HK-2 (cell line): ENCODE data around the gene MAP3K9.

ENCODE experiments used
- DNase-seq: peaks from one replicate; pipeline ENCODE4 v3.0.0-alpha.2; 2018; ENCODE audit not compliant: unreplicated experiment

MAP3K9 gene

GRCh38 chr14:70821584-70822529 lies 12.5 kb upstream of the MAP3K9 start:
- peak; percentile 53 for DNase-seq

GRCh38 chr14:70816525-70816924 lies 7.2 kb upstream of the MAP3K9 start:
- no peak for DNase-seq

GRCh38 chr14:70814466-70814865 lies 5.2 kb upstream of the MAP3K9 start:
- DNase-seq: no peak

GRCh38 chr14:70812124-70812818 lies 3.0 kb upstream of the MAP3K9 start:
- DNase-seq: no peak

GRCh38 chr14:70811578-70811977 lies 2.3 kb upstream of the MAP3K9 start:
- DNase-seq: no peak

GRCh38 chr14:70811050-70811449 lies 1.7 kb upstream of the MAP3K9 start:
- no peak for DNase-seq

GRCh38 chr14:70810621-70811020 lies 1.3 kb upstream of the MAP3K9 start:
- DNase-seq: no peak

- peak; percentile 65 for DNase-seq
Measured at GRCh38 chr14:70808416-70809224, 693 bp downstream of the MAP3K9 start.

- peak; percentile 54 for DNase-seq
Measured at GRCh38 chr14:70807898-70808415, 1.4 kb downstream of the MAP3K9 start.

- no peak for DNase-seq
Measured at GRCh38 chr14:70804556-70805162, 4.7 kb downstream of the MAP3K9 start.

- no peak for DNase-seq
Measured at GRCh38 chr14:70803321-70804310, 5.7 kb downstream of the MAP3K9 start.

- DNase-seq: no peak
Measured at GRCh38 chr14:70802379-70802778, 6.9 kb downstream of the MAP3K9 start.

GRCh38 chr14:70801836-70802235 lies 7.5 kb downstream of the MAP3K9 start:
- DNase-seq: no peak

- no peak for DNase-seq
Measured at GRCh38 chr14:70796551-70796950, 12.8 kb downstream of the MAP3K9 start.

GRCh38 chr14:70794294-70794693 lies 15.0 kb downstream of the MAP3K9 start:
- no peak for DNase-seq

- no peak for DNase-seq
Measured at GRCh38 chr14:70793637-70794036, 15.7 kb downstream of the MAP3K9 start.

GRCh38 chr14:70792939-70793338 lies 16.4 kb downstream of the MAP3K9 start:
- DNase-seq: no peak

GRCh38 chr14:70791971-70792370 lies 17.3 kb downstream of the MAP3K9 start:
- no peak for DNase-seq

- DNase-seq: no peak
Measured at GRCh38 chr14:70789961-70790360, 19.4 kb downstream of the MAP3K9 start.

GRCh38 chr14:70789361-70789760 lies 20.0 kb downstream of the MAP3K9 start:
- DNase-seq: no peak
